C4-2B (cell line): ENCODE data around the gene GATAD2A.

ENCODE experiments used
- H3K27ac ChIP-seq: fragments of 450-650 bp; 2 replicates; pipeline ENCODE4 v1.5.1; 2017
- ZFX ChIP-seq: fragments of 450-650 bp; IDR thresholded peaks from 2 replicates; pipeline ENCODE4 v1.6.1; 2017
- TF ChIP-seq, protein P1 (sequence below): fragments of 450-650 bp; conservative IDR thresholded peaks from 2 replicates; pipeline ENCODE4 v1.5.1; 2017; ENCODE audit warnings: mild to moderate bottlenecking

Gene GATAD2A

GRCh38 chr19:19404879-19405860, at the start of gene GATAD2A:
Gene GATAD2A, plus strand, starts transcription at chr19:19405675. Its CDS starts 59,671 bp downstream, at chr19:19465346.
- no peak for TF ChIP-seq ZFX
- TF ChIP-seq, protein P1, sequence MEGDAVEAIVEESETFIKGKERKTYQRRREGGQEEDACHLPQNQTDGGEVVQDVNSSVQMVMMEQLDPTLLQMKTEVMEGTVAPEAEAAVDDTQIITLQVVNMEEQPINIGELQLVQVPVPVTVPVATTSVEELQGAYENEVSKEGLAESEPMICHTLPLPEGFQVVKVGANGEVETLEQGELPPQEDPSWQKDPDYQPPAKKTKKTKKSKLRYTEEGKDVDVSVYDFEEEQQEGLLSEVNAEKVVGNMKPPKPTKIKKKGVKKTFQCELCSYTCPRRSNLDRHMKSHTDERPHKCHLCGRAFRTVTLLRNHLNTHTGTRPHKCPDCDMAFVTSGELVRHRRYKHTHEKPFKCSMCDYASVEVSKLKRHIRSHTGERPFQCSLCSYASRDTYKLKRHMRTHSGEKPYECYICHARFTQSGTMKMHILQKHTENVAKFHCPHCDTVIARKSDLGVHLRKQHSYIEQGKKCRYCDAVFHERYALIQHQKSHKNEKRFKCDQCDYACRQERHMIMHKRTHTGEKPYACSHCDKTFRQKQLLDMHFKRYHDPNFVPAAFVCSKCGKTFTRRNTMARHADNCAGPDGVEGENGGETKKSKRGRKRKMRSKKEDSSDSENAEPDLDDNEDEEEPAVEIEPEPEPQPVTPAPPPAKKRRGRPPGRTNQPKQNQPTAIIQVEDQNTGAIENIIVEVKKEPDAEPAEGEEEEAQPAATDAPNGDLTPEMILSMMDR: peak; percentile 47
- peak within 1 kb of the TSS; percentile 87 for H3K27ac ChIP-seq

GRCh38 chr19:19356500-19356899, 49.0 kb upstream of the GATAD2A start:
- TF ChIP-seq ZFX: no peak
- TF ChIP-seq, protein P1: no peak
- H3K27ac ChIP-seq: no peak overlapping the region

DNA sequence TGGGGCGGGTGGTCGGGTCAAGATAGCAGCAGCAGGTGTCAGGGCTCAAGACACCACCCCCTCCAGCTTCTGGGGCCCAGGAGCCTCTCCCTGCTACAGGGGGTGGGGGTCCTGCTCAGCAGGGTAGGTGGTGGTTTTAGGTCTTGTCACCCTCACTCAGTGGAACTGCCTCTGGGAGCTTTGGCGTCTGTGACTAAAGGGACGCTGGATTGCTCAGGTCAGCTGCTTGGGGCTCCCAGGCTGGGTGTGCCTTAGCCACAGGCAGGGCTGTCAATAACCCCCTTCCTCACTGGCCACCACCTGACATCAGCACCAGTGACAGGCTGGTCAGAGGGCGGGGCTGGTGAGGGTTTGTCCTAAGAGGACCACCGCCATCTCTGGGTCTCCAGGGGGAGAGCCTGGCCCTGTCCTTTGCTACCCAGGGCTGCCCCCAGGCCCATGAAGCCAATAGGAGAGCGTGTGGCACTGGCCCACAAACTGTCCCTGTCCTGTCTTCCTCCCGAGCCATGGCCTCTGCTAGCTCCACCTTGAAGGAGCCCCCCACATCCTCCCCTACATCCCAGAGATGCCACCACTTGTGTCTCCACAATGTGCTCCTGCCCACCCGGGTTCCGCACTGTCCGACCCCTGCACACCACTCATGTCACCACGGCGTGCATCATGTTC, 48.4 kb upstream of the GATAD2A start:
- no peak for TF ChIP-seq ZFX
- TF ChIP-seq, protein P1: no peak
- H3K27ac ChIP-seq: no peak overlapping the region

DNA sequence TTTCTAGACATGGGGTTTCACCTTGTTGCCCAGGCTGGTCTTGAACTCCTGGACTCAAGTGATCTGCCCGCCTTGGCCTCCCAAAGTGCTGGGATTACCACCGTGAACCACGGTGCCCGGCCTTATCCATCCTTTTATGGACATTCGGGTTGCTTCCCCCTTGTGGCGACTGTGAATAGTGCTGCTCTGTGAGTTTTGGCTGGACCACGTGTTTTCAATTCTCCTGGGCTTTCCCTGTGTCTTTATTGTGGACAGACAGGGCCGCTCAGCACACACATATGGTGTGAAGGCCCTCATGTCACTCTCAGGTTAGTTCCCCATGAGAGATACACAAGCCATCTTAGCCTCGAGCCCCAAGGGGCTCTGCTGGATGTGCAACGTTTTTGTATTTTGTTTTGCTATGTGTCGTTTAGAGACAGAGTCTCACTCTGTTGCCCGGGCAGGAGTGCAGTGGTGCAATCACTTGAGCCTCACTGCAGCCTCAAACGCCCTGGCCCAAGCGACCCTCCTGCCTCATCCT, 44.3 kb upstream of the GATAD2A start:
- no peak overlapping the region for H3K27ac ChIP-seq
- TF ChIP-seq, protein P1: peak; percentile 89
- TF ChIP-seq ZFX: no peak

DNA sequence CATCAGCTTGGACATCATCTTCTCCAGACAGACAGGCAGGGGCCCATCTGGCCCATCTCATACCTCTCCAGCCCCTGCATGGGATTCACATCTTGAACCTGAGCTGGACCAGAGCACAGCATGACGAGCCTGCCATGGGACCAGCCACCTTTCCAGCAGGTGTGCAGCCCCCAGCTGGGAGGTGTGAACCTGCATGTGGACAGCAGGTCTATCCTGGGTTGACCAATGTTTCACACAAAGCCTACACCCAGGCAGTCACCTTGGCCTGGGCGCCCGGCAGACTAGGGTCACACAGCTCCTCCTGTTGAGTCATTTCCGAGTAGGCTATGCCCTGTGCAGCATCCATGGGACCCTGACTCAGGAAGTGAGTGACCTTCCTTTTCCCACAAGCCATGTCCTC, 43.4 kb upstream of the GATAD2A start:
- TF ChIP-seq, protein P1: no peak
- TF ChIP-seq ZFX: no peak
- H3K27ac ChIP-seq: no peak overlapping the region

GRCh38 chr19:19366434-19367396, 38.8 kb upstream of the GATAD2A start:
- peak overlapping the region; percentile 19 for H3K27ac ChIP-seq

More at GRCh38 chr19:19366434-19367396, 38.8 kb upstream of the GATAD2A start:
- TF ChIP-seq, protein P1: peak; percentile 98
- TF ChIP-seq ZFX: no peak
